ENCODE results near the gene RPL35A.
A peak's percentile ranks its signal among the peaks of the same experiment; 100 is the strongest.
"Not testable (repeated sequence)": the region's sequence is repeated elsewhere in the genome, so short reads cannot be mapped to it uniquely, and the experiment has no call there.

The RPL35A gene

DNA sequence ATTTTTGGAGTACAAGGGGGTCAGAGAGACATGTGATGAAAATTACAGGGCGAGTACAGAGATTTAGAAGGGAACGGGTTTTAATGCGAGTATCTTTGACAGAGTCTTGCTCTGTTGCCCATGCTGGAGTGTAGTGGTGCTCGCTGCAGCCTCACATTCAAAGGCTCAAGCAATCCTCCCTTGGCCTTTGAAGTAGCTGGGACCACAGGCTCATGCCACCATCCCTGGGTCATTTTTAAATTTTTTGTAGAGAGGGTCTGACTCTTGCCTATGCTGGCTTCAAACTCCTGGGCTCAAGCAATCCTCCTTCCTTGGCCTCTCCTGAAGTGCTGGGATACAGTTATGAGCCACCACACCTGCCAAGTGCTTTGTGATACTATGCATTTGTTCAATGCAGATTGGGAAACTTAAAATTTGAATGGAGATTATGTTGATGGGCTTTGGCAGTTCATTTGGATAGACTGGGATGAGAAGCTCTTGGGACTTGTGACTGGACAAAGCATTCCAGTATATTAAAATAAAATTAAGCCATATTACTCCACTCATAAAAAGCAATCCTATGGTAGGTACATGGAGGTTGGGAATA, 6.0 kb downstream of the RPL35A start:
- Histone ChIP-seq H3K79me1 (ENCODE audit: low read length) (peaks cover 4% of the 10 kb centered on the region), H2BK120ac (ENCODE audit: low read depth, low read length) (no peak overlapping the region), H3K56ac (ENCODE audit: low read length) (no peak overlapping the region), H3K27ac (ENCODE audit: low read depth, low read length) (no peak overlapping the region), H3K27me3 (ENCODE audit: insufficient read depth, low read length, poor library complexity) (no peaks in the 10 kb centered on the region), H2AK5ac (ENCODE audit: low read length) (no peak overlapping the region), H3K4me3 (ENCODE audit: low read length) (no peak overlapping the region), H3K4me2 (ENCODE audit: low read length) (no peak overlapping the region), H3K79me2 (ENCODE audit: control insufficient read depth, insufficient read depth, low read length) (peaks cover 22% of the 10 kb centered on the region), H3K4ac (ENCODE audit: low read depth, low read length) (no peak overlapping the region), H2BK15ac (replicated peaks; ENCODE audit: low read depth) (no peak overlapping the region), H3K23ac (ENCODE audit: low read length) (no peak overlapping the region), H2BK5ac (ENCODE audit: low read length) (no peak overlapping the region), H4K8ac (ENCODE audit: low read depth, low read length) (no peak overlapping the region), H3K4me1 (ENCODE audit: control insufficient read depth, low read depth, low read length) (peaks cover 2% of the 10 kb centered on the region), H4K5ac (ENCODE audit: low read length) (no peak overlapping the region), H3K18ac (ENCODE audit: low read length) (no peak overlapping the region), H3K36me3 (ENCODE audit: control insufficient read depth, insufficient read depth, low read length) (peaks cover 13% of the 10 kb centered on the region), H3K9ac (ENCODE audit: low read length) (no peak overlapping the region)
- no CpG with 5 or more reads among the region's 4 CpGs for WGBS (ENCODE audit: extremely low coverage, insufficient coverage, low lambda C conversion rate)
- DNase-seq: no peak

DNA sequence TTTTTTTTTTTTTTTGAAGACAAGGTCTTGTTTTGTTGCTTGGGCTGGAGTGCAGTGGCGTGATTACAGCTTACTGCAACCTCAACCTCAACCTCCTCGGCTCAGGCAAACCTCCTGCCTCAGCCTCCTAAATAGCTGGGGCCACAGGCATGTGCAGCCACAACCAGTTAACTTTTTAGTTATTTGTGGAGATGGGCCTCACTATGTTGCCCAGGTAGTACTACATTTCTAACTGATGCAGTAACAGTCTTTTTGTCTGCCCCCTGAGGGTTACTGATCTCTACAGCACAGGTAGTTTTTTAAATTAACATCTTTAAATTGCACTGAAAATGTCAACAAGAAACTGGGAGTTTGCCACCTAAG, 6.6 kb downstream of the RPL35A start:
- Histone ChIP-seq H4K5ac (ENCODE audit: low read length) (no peak overlapping the region), H3K4me1 (ENCODE audit: control insufficient read depth, low read depth, low read length) (peaks cover 4% of the 10 kb centered on the region), H2BK5ac (ENCODE audit: low read length) (no peak overlapping the region), H2AK5ac (ENCODE audit: low read length) (no peak overlapping the region), H3K4me2 (ENCODE audit: low read length) (no peak overlapping the region), H3K79me1 (ENCODE audit: low read length) (peaks cover 4% of the 10 kb centered on the region), H3K4ac (ENCODE audit: low read depth, low read length) (no peak overlapping the region), H3K18ac (ENCODE audit: low read length) (no peak overlapping the region), H3K56ac (ENCODE audit: low read length) (no peak overlapping the region), H2BK15ac (replicated peaks; ENCODE audit: low read depth) (no peak overlapping the region), H3K36me3 (ENCODE audit: control insufficient read depth, insufficient read depth, low read length) (peaks cover 13% of the 10 kb centered on the region), H4K8ac (ENCODE audit: low read depth, low read length) (no peak overlapping the region), H3K27me3 (ENCODE audit: insufficient read depth, low read length, poor library complexity) (no peaks in the 10 kb centered on the region), H2BK120ac (ENCODE audit: low read depth, low read length) (no peak overlapping the region), H3K9ac (ENCODE audit: low read length) (no peak overlapping the region), H3K27ac (ENCODE audit: low read depth, low read length) (no peak overlapping the region), H3K4me3 (ENCODE audit: low read length) (no peak overlapping the region), H3K23ac (ENCODE audit: low read length) (no peak overlapping the region), H3K79me2 (ENCODE audit: control insufficient read depth, insufficient read depth, low read length) (peaks cover 15% of the 10 kb centered on the region)
- DNase-seq: peak; percentile 23
- no CpG with 5 or more reads among the region's 2 CpGs for WGBS (ENCODE audit: extremely low coverage, insufficient coverage, low lambda C conversion rate)

DNA sequence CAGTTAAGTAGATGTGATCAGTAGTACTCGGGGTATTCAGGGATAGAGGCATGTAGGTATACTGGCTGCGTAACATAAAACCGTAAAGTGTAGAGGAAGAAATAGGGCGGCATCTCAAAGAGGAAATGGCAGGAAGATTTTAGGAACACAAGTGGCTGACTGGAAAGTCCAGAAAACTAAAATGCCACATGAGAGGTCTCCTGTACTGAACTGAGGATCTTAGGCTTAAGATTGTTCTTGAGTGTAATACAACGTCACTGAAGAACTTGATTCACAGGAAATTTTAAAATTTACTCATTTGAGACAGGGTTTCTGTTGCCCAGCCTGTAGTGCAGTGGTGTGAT, 7.8 kb downstream of the RPL35A start:
- Histone ChIP-seq H3K27me3 (ENCODE audit: insufficient read depth, low read length, poor library complexity) (no peaks in the 10 kb centered on the region), H4K8ac (ENCODE audit: low read depth, low read length) (no peak overlapping the region), H2BK120ac (ENCODE audit: low read depth, low read length) (no peak overlapping the region), H3K18ac (ENCODE audit: low read length) (no peak overlapping the region), H3K79me1 (ENCODE audit: low read length) (peaks cover 4% of the 10 kb centered on the region), H4K5ac (ENCODE audit: low read length) (no peak overlapping the region), H3K4me1 (ENCODE audit: control insufficient read depth, low read depth, low read length) (peaks cover 4% of the 10 kb centered on the region), H2AK5ac (ENCODE audit: low read length) (no peak overlapping the region), H3K4me2 (ENCODE audit: low read length) (no peak overlapping the region), H3K79me2 (ENCODE audit: control insufficient read depth, insufficient read depth, low read length) (peaks cover 8% of the 10 kb centered on the region), H3K4me3 (ENCODE audit: low read length) (no peak overlapping the region), H3K4ac (ENCODE audit: low read depth, low read length) (no peak overlapping the region), H2BK5ac (ENCODE audit: low read length) (no peak overlapping the region), H2BK15ac (replicated peaks; ENCODE audit: low read depth) (no peak overlapping the region), H3K56ac (ENCODE audit: low read length) (no peak overlapping the region), H3K23ac (ENCODE audit: low read length) (no peak overlapping the region), H3K36me3 (ENCODE audit: control insufficient read depth, insufficient read depth, low read length) (peaks cover 11% of the 10 kb centered on the region), H3K9ac (ENCODE audit: low read length) (no peak overlapping the region), H3K27ac (ENCODE audit: low read depth, low read length) (no peak overlapping the region)
- DNase-seq: no peak
- whole genome bisulfite sequencing (ENCODE audit: extremely low coverage, insufficient coverage, low lambda C conversion rate): no CpG with 5 or more reads among the region's 5 CpGs

DNA sequence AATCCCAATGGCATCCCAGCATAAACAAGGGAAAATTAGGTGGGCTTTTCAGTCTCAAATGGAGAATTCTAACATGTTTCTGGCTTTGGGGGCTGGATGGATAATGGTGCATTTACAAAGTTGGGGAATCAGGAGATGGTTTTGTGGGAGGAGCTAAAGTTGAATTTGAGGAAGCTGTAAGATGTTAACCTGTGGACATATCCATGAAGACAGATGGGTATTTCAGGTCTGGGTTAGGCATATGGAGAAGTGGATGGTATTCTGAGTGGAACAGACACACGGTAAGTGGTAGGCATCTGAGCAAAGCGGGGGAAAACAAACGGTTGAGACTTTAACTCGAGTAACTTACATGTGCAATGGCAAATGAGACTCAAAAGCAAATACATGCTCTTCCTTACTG, 8.4 kb downstream of the RPL35A start:
- no peak overlapping the region for H2AK5ac ChIP-seq (ENCODE audit: low read length)

DNA sequence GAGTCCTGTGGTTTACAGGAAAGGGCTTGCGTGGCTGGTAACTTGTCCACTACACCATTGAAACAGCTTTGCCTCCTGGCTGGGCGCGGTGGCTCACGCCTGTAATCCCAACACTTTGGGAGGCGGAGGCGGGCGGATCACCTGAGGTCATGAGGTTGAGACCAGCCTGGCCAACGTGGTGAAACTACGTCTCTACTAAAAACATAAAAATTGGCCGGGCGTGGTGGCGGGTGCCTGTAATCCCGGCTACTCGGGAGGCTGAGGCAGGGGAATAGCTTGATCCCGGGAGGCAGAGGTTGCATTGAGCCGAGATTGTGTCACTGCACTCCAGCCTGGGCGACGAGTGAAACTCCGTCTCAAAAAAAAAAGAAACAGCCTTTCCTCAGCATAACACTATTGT, 8.9 kb downstream of the RPL35A start:
- H3K4me3 ChIP-seq (ENCODE audit: low read length); H3K9ac ChIP-seq (ENCODE audit: low read length); H3K18ac ChIP-seq (ENCODE audit: low read length); H4K5ac ChIP-seq (ENCODE audit: low read length); H3K36me3 ChIP-seq (ENCODE audit: control insufficient read depth, insufficient read depth, low read length); H3K56ac ChIP-seq (ENCODE audit: low read length); H3K27ac ChIP-seq (ENCODE audit: low read depth, low read length); H3K4me1 ChIP-seq (ENCODE audit: control insufficient read depth, low read depth, low read length); DNase-seq; H3K79me1 ChIP-seq (ENCODE audit: low read length); H2BK5ac ChIP-seq (ENCODE audit: low read length); H3K23ac ChIP-seq (ENCODE audit: low read length); H3K79me2 ChIP-seq (ENCODE audit: control insufficient read depth, insufficient read depth, low read length); H4K8ac ChIP-seq (ENCODE audit: low read depth, low read length); H3K27me3 ChIP-seq (ENCODE audit: insufficient read depth, low read length, poor library complexity); H2BK15ac ChIP-seq (replicated peaks; ENCODE audit: low read depth); H3K4me2 ChIP-seq (ENCODE audit: low read length); H2AK5ac ChIP-seq (ENCODE audit: low read length); H2BK120ac ChIP-seq (ENCODE audit: low read depth, low read length); H3K4ac ChIP-seq (ENCODE audit: low read depth, low read length): not testable (repeated sequence)
- WGBS (ENCODE audit: extremely low coverage, insufficient coverage, low lambda C conversion rate): no CpG with 5 or more reads among the region's 19 CpGs

More for the DNA sequence above, 8.4 kb downstream of the RPL35A start:
- no peak overlapping the region for H3K18ac ChIP-seq (ENCODE audit: low read length)
- H2BK120ac ChIP-seq (ENCODE audit: low read depth, low read length): no peak overlapping the region
- H3K9ac ChIP-seq (ENCODE audit: low read length): no peak overlapping the region
- no peak overlapping the region for H2BK15ac ChIP-seq (replicated peaks; ENCODE audit: low read depth)
- peaks cover 2% of the 10 kb centered on the region for H3K79me1 ChIP-seq (ENCODE audit: low read length)
- H3K27me3 ChIP-seq (ENCODE audit: insufficient read depth, low read length, poor library complexity): no peaks in the 10 kb centered on the region
- H3K4me3 ChIP-seq (ENCODE audit: low read length): no peak overlapping the region
- H3K27ac ChIP-seq (ENCODE audit: low read depth, low read length): no peak overlapping the region
- H3K4me2 ChIP-seq (ENCODE audit: low read length): no peak overlapping the region
- H2BK5ac ChIP-seq (ENCODE audit: low read length): no peak overlapping the region
- no peak for DNase-seq
- H3K79me2 ChIP-seq (ENCODE audit: control insufficient read depth, insufficient read depth, low read length): peaks cover 5% of the 10 kb centered on the region
- H4K5ac ChIP-seq (ENCODE audit: low read length): no peak overlapping the region
- no peak overlapping the region for H3K4ac ChIP-seq (ENCODE audit: low read depth, low read length)
- peaks cover 9% of the 10 kb centered on the region for H3K36me3 ChIP-seq (ENCODE audit: control insufficient read depth, insufficient read depth, low read length)
- H4K8ac ChIP-seq (ENCODE audit: low read depth, low read length): no peak overlapping the region
- WGBS (ENCODE audit: extremely low coverage, insufficient coverage, low lambda C conversion rate): no CpG with 5 or more reads among the region's 4 CpGs
- no peak overlapping the region for H3K23ac ChIP-seq (ENCODE audit: low read length)
- peaks cover 4% of the 10 kb centered on the region for H3K4me1 ChIP-seq (ENCODE audit: control insufficient read depth, low read depth, low read length)
- H3K56ac ChIP-seq (ENCODE audit: low read length): no peak overlapping the region

DNA sequence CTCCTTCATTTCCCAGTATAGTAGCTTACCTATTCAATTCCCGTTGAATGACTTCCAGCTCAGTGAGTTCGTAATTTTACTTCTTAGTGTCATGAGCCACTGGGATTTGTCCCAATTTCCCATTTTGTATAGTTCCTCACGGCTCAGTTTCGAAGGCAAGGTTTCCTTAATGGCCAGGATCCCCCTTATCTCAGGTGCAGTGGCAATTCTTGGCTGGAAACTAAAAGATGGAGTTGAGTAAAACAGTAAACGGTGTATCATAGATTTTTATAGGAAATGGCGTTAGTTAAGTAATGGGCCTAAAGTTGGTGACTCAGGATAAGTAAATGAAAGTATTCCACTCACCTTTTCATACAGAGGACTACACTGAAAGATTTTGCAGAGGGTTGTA, 9.5 kb downstream of the RPL35A start:
- Histone ChIP-seq H3K4ac (ENCODE audit: low read depth, low read length) (no peak overlapping the region), H3K18ac (ENCODE audit: low read length) (no peak overlapping the region), H3K79me1 (ENCODE audit: low read length) (no peaks in the 10 kb centered on the region), H3K27ac (ENCODE audit: low read depth, low read length) (no peak overlapping the region), H2BK15ac (replicated peaks; ENCODE audit: low read depth) (no peak overlapping the region), H3K36me3 (ENCODE audit: control insufficient read depth, insufficient read depth, low read length) (peaks cover 2% of the 10 kb centered on the region), H4K8ac (ENCODE audit: low read depth, low read length) (no peak overlapping the region), H3K79me2 (ENCODE audit: control insufficient read depth, insufficient read depth, low read length) (no peaks in the 10 kb centered on the region), H3K56ac (ENCODE audit: low read length) (peak overlapping the region; percentile 57), H2AK5ac (ENCODE audit: low read length) (no peak overlapping the region), H2BK5ac (ENCODE audit: low read length) (no peak overlapping the region), H3K27me3 (ENCODE audit: insufficient read depth, low read length, poor library complexity) (no peaks in the 10 kb centered on the region), H2BK120ac (ENCODE audit: low read depth, low read length) (no peak overlapping the region), H3K4me2 (ENCODE audit: low read length) (peak overlapping the region; percentile 47), H3K4me3 (ENCODE audit: low read length) (no peak overlapping the region), H3K9ac (ENCODE audit: low read length) (peak overlapping the region; percentile 50), H3K23ac (ENCODE audit: low read length) (no peak overlapping the region), H4K5ac (ENCODE audit: low read length) (no peak overlapping the region), H3K4me1 (ENCODE audit: control insufficient read depth, low read depth, low read length) (peaks cover 4% of the 10 kb centered on the region)
- no CpG with 5 or more reads among the region's 6 CpGs for WGBS (ENCODE audit: extremely low coverage, insufficient coverage, low lambda C conversion rate)
- DNase-seq: no peak

All from mesendoderm (in vitro differentiated cells).